ENCODE data around the gene BTNL9.

DNA sequence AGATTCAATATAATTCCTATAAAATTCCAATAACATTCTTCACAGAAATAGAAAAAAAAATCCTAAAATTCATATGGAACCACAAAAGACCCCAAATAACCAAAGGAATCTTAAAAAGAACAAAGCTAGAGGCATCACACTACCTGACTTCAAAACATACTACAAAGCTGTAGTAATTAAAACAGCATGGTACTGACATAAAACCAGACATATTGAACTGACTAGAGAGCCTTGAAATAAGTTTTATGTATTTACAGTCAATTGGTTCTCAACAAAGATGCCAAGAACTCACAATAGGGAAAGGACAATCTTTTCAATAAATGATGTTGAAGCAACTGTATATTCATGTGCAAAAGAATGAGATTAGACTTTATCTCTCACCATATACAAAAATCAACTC, 36.9 kb downstream of the BTNL9 start:
- TF ChIP-seq, protein P1, sequence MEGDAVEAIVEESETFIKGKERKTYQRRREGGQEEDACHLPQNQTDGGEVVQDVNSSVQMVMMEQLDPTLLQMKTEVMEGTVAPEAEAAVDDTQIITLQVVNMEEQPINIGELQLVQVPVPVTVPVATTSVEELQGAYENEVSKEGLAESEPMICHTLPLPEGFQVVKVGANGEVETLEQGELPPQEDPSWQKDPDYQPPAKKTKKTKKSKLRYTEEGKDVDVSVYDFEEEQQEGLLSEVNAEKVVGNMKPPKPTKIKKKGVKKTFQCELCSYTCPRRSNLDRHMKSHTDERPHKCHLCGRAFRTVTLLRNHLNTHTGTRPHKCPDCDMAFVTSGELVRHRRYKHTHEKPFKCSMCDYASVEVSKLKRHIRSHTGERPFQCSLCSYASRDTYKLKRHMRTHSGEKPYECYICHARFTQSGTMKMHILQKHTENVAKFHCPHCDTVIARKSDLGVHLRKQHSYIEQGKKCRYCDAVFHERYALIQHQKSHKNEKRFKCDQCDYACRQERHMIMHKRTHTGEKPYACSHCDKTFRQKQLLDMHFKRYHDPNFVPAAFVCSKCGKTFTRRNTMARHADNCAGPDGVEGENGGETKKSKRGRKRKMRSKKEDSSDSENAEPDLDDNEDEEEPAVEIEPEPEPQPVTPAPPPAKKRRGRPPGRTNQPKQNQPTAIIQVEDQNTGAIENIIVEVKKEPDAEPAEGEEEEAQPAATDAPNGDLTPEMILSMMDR (IDR thresholded peaks at IDR 0.05): no peak
- TF ChIP-seq POLR2AphosphoS5 (IDR thresholded peaks at IDR 0.05): no peak
- TF ChIP-seq POLR2A (IDR thresholded peaks at IDR 0.05): no peak
